ENCODE data around the gene SERPINA4. TPM values are rescaled to one million over a fixed set of nuclear protein-coding genes. Genes with fewer than 3 reads are reported as not detected.

The SERPINA4 gene
- polyA plus RNA-seq, 1 of the 3 experiments (the other 2 are of a cell fraction), result not detected

GRCh38 chr14:94562941-94563883, 2.0 kb downstream of the SERPINA4 start:
- H3K79me2 ChIP-seq (ENCODE audit: insufficient read depth), result no peaks in the 10 kb centered on the region
- no peak overlapping the region for H3K4me3 ChIP-seq (ENCODE audit: low read depth in 2 of 2, low read length in 1 of 2)
- no peaks in the 10 kb centered on the region for H3K36me3 ChIP-seq (replicated peaks in 1 of 2; ENCODE audit: control insufficient read depth in 1 of 2, insufficient read depth in 2 of 2, low read length in 1 of 2)
- H3K27ac ChIP-seq (ENCODE audit: low read depth in 2 of 2, low read length in 1 of 2), result no peak overlapping the region
- no peak overlapping the region for H3K9ac ChIP-seq
- ChIA-PET POLR2A (no interaction called here), CTCF (interaction anchor here (6.1 kb wide), 1 partner anchor 14 kb away, joined by 49 read pairs; no protein-coding TSS in a partner anchor)
- no peaks in the 10 kb centered on the region for H3F3A ChIP-seq (replicated peaks; ENCODE audit: insufficient read depth)
- H3K4me1 ChIP-seq (ENCODE audit: control insufficient read depth in 1 of 2, insufficient read depth in 2 of 2, low read depth in 1 of 2, low read length in 1 of 2), result no peaks in the 10 kb centered on the region
- peaks cover 9% of the 10 kb centered on the region; the same call in 1 of the 2 replicates for H3K27me3 ChIP-seq (ENCODE audit: insufficient read depth)
- H3K9me3 ChIP-seq, result no peaks in the 10 kb centered on the region
- no peak for TF ChIP-seq SIN3A (IDR thresholded peaks at IDR 0.05; ENCODE audit: borderline replicate concordance, low read depth, low read length)
- TF ChIP-seq POLR2AphosphoS5 (IDR thresholded peaks at IDR 0.05; ENCODE audit: low read depth, low read length), result no peak
- no peak for TF ChIP-seq YY1 (IDR thresholded peaks at IDR 0.05; ENCODE audit: low read depth)
- no peaks in the 10 kb centered on the region for H3K9me2 ChIP-seq
- no peaks in the 10 kb centered on the region for H4K20me1 ChIP-seq (ENCODE audit: insufficient read depth)
- no peak overlapping the region for H3K4me2 ChIP-seq
- H2AFZ ChIP-seq (ENCODE audit: low read depth), result no peak overlapping the region
- WGBS (ENCODE audit: low lambda C conversion rate), result 59% methylated on average over 15 of the region's 16 CpGs
- DNase-seq, result no peak

GRCh38 chr14:94564381-94564780, 3.1 kb downstream of the SERPINA4 start:
- H3K4me2 ChIP-seq, result no peak overlapping the region
- no peaks in the 10 kb centered on the region for H4K20me1 ChIP-seq (ENCODE audit: insufficient read depth)
- no peaks in the 10 kb centered on the region for H3K4me1 ChIP-seq (ENCODE audit: control insufficient read depth in 1 of 2, insufficient read depth in 2 of 2, low read depth in 1 of 2, low read length in 1 of 2)
- no peak overlapping the region for H3K9ac ChIP-seq
- no peaks in the 10 kb centered on the region for H3K36me3 ChIP-seq (replicated peaks in 1 of 2; ENCODE audit: control insufficient read depth in 1 of 2, insufficient read depth in 2 of 2, low read length in 1 of 2)
- ChIA-PET CTCF (interaction anchor here (1.0 to 1.9 kb wide), 3 partner anchors 14 to 78 kb away, joined by 4 to 6 read pairs (median 6); no protein-coding TSS in a partner anchor), POLR2A (no interaction called here)
- no peak overlapping the region for H3K27ac ChIP-seq (ENCODE audit: low read depth in 2 of 2, low read length in 1 of 2)
- no peak for DNase-seq
- H3K9me2 ChIP-seq, result no peaks in the 10 kb centered on the region
- no peaks in the 10 kb centered on the region for H3K9me3 ChIP-seq
- no peaks in the 10 kb centered on the region for H3F3A ChIP-seq (replicated peaks; ENCODE audit: insufficient read depth)
- H2AFZ ChIP-seq (ENCODE audit: low read depth), result no peak overlapping the region
- H3K79me2 ChIP-seq (ENCODE audit: insufficient read depth), result no peaks in the 10 kb centered on the region
- peaks cover 10% of the 10 kb centered on the region; the same call in 1 of the 2 replicates for H3K27me3 ChIP-seq (ENCODE audit: insufficient read depth)
- H3K4me3 ChIP-seq (ENCODE audit: low read depth in 2 of 2, low read length in 1 of 2), result no peak overlapping the region
- TF ChIP-seq IRF3 (IDR thresholded peaks at IDR 0.05; ENCODE audit: low read depth, low read length) (no peak), ZBTB33 (IDR thresholded peaks at IDR 0.05; ENCODE audit: borderline replicate concordance, low read depth) (no peak), RAD21 (IDR thresholded peaks at IDR 0.05; ENCODE audit: low read length) (no peak), ELF1 (IDR thresholded peaks at IDR 0.05) (no peak), YY1 (IDR thresholded peaks at IDR 0.05; ENCODE audit: low read depth) (no peak), MAX (IDR thresholded peaks at IDR 0.05; ENCODE audit: low read depth) (no peak), EP300 (IDR thresholded peaks at IDR 0.05; ENCODE audit: borderline replicate concordance in 1 of 2, low read depth in 1 of 2, low read length in 1 of 2) (no peak), REST (IDR thresholded peaks at IDR 0.05; ENCODE audit: low read depth, low read length) (no peak), GATA2 (CRISPR knock-in tag; IDR thresholded peaks at IDR 0.05) (no peak), TCF12 (IDR thresholded peaks at IDR 0.05) (no peak), MEF2A (IDR thresholded peaks at IDR 0.05; ENCODE audit: borderline replicate concordance, low read depth) (no peak), JUND (IDR thresholded peaks at IDR 0.05) (no peak), RFX5 (IDR thresholded peaks at IDR 0.05; ENCODE audit: low read length) (no peak), FOSL2 (IDR thresholded peaks at IDR 0.05; ENCODE audit: borderline replicate concordance, low read depth) (no peak), CTCF (IDR thresholded peaks at IDR 0.05) (no peak)

Measured in SK-N-SH (cell line).